Measurements from ENCODE around the gene ABHD17A.
A peak's percentile ranks its signal among the peaks of the same experiment; 100 is the strongest.

ABHD17A gene

GRCh38 chr19:1885398-1886119 is at the start of gene ABHD17A:
Gene ABHD17A, minus strand, starts transcription at chr19:1885496. Its CDS starts 3,930 bp downstream, at chr19:1881566.
- peak; percentile 94 for DNase-seq (ENCODE audit: low read depth)

- DNase-seq (ENCODE audit: low read depth) = no peak
Observed at GRCh38 chr19:1933942-1934341, 48.6 kb upstream of the ABHD17A start.

GRCh38 chr19:1933244-1933643 is 47.9 kb upstream of the ABHD17A start:
- DNase-seq (ENCODE audit: low read depth) = no peak

GRCh38 chr19:1932395-1932794 is 47.1 kb upstream of the ABHD17A start:
- no peak for DNase-seq (ENCODE audit: low read depth)

- no peak for DNase-seq (ENCODE audit: low read depth)
Observed at GRCh38 chr19:1931445-1931844, 46.1 kb upstream of the ABHD17A start.

GRCh38 chr19:1929021-1929742 is 43.9 kb upstream of the ABHD17A start:
- peak; percentile 63 for DNase-seq (ENCODE audit: low read depth)

GRCh38 chr19:1925544-1925943 is 40.2 kb upstream of the ABHD17A start:
- no peak for DNase-seq (ENCODE audit: low read depth)

GRCh38 chr19:1924320-1924961 is 39.1 kb upstream of the ABHD17A start:
- DNase-seq (ENCODE audit: low read depth) = no peak

GRCh38 chr19:1923319-1923718 is 38.0 kb upstream of the ABHD17A start:
- no peak for DNase-seq (ENCODE audit: low read depth)

- DNase-seq (ENCODE audit: low read depth) = no peak
Observed at GRCh38 chr19:1922803-1923202, 37.5 kb upstream of the ABHD17A start.

GRCh38 chr19:1921825-1922224 is 36.5 kb upstream of the ABHD17A start:
- DNase-seq (ENCODE audit: low read depth) = no peak

- no peak for DNase-seq (ENCODE audit: low read depth)
Observed at GRCh38 chr19:1921326-1921725, 36.0 kb upstream of the ABHD17A start.

GRCh38 chr19:1920644-1921043 is 35.3 kb upstream of the ABHD17A start:
- DNase-seq (ENCODE audit: low read depth) = no peak

GRCh38 chr19:1918975-1919374 is 33.7 kb upstream of the ABHD17A start:
- no peak for DNase-seq (ENCODE audit: low read depth)

- no peak for DNase-seq (ENCODE audit: low read depth)
Observed at GRCh38 chr19:1917926-1918325, 32.6 kb upstream of the ABHD17A start.

- DNase-seq (ENCODE audit: low read depth) = no peak
Observed at GRCh38 chr19:1917146-1917545, 31.9 kb upstream of the ABHD17A start.

- DNase-seq (ENCODE audit: low read depth) = no peak
Observed at GRCh38 chr19:1914826-1915341, 29.6 kb upstream of the ABHD17A start.

- no peak for DNase-seq (ENCODE audit: low read depth)
Observed at GRCh38 chr19:1913781-1914577, 28.7 kb upstream of the ABHD17A start.

GRCh38 chr19:1912760-1913505 is 27.6 kb upstream of the ABHD17A start:
- no peak for DNase-seq (ENCODE audit: low read depth)

GRCh38 chr19:1911995-1912394 is 26.7 kb upstream of the ABHD17A start:
- no peak for DNase-seq (ENCODE audit: low read depth)

GRCh38 chr19:1911098-1911497 is 25.8 kb upstream of the ABHD17A start:
- DNase-seq (ENCODE audit: low read depth) = no peak
